Caki2 (cell line): ENCODE results near the gene INHBB. TPM values are rescaled to one million over a fixed set of nuclear protein-coding genes. Genes with fewer than 3 reads are reported as not detected.

ENCODE experiments used
- DNase-seq: peaks from one replicate; pipeline ENCODE4 v3.0.0-alpha.2; 2015; ENCODE audit warnings: low read depth
- in situ Hi-C: cut with HindIII; loops from 2 replicates; pipeline ENCODE4 v1.10.0; 2016; ENCODE audit warnings: low sequenced_read_pairs, low pct_unique_long_range_greater_than_20kb, mixed read lengths
- total RNA-seq: library from RNA; depleted of rRNA; stranded (reverse); fragments of >200 nt; shearing (Covaris generic); gene quantifications from 2 replicates; pipeline ENCODE4 v1.2.3, GENCODE V29; 2014; ENCODE audit warnings: low replicate concordance

INHBB gene
- total RNA-seq, 1 experiment from 2014 or later, result 52.0 TPM

DNA sequence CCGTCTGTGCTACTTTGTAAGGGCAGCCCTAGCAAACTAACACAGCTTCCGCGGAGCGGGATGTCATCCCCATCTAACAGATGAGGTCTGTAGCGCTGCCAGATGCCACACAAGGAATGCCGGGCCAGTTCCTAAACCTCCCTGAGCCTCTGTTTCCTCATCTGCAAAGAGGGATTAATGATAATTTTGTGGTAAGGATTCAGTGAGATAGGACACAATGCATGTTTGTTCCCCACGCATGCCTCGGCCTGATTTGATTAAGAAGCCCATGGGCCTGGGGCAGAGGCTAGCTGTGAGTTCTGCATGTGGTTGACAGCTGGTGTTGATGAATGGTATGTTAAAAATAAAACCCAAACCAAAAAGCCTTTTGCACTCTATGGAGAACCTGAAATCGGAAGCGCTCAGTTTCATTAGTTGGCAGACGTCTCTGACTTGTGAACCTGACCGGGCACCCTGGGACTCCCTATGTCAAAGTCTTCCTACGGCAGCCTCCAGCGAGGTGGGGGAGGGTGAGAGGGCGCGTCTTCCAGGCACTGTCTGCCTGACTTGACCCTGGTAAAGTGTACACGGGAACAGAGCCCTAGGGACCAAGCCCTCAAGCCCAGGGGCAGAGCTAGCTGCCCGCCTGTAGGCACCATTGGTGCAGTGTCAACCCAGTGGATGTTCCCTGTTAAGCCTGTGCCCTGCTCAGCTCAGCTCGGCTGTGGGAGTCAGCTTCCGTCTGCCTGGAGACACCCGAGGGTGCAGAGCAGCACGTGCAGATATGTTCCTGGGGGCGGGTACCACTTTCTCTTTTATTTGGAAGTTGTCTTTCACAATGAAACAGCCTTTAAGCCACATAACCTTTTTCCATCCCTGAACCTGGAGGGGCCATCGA, 14.8 kb upstream of the INHBB start:
- DNase-seq, result no peak
- in situ Hi-C loops, result no loop called here

DNA sequence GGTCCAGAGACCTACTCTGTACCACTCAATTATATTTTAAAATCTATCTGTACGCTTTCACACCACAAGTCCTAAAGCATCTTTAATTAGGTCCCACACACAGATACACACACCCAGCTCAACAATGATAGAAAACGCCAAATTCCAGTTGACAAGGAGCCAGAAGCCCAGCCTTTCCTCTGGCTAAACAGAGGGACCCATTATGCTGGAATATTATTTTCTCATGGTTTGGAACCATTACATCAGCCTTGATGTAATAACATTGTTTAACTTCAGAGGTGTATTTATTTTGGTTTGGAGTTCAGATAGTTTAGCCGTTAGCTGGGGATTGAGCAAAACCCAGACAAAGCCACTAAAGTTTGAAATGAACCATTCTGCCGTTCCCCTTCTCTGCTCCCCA, 14.0 kb upstream of the INHBB start:
- in situ Hi-C loops, result no loop called here
- no peak for DNase-seq

GRCh38 chr2:120332384-120332783, 13.6 kb upstream of the INHBB start:
- DNase-seq, result no peak
- in situ Hi-C loops, result no loop called here

DNA sequence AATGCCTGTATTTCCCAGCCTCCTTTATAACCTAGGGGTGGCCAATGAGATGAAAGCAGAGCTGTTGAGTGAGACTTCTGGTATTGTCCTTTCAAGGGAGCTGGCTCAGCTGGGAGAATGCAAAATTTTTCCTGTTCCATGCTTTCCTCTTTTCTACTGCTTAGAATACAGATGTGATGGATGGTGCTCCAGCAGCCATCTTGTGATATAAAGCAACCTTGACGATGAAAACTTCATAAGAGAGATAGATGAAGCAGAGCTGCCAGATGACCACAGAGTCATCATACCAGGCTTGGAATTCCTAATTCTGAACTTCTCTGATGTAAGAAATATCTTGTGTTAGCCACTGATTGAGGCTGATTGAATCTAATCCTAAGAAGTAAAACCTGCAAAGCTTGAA, 11.9 kb upstream of the INHBB start:
- in situ Hi-C loops, result no loop called here
- no peak for DNase-seq

- in situ Hi-C loops, result no loop called here
- DNase-seq, result no peak
These were observed 9.2 kb upstream of the INHBB start for GRCh38 chr2:120336749-120337148.

DNA sequence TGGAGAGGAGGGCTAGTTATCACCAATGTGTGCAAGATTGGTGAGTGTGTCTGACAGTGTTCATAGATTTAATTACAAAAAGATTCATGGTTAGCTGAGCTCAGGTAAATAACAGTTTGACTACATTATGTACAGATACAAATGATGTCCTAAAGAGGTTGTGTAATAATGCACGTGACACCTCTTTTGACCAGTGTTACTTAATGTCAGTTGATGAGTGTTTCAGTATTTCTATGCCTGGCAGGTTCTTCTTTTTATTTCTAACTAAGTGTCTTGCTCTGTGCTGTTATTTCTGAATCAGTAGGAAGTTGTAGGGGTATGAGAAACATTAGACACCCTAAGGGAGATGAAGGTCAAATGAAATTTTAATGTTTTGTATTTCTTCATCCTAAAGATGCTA, 7.9 kb upstream of the INHBB start:
- DNase-seq, result no peak
- in situ Hi-C loops, result no loop called here

- no peak for DNase-seq
- in situ Hi-C loops, result no loop called here
These were observed 4.0 kb upstream of the INHBB start for GRCh38 chr2:120341977-120342376.

DNA sequence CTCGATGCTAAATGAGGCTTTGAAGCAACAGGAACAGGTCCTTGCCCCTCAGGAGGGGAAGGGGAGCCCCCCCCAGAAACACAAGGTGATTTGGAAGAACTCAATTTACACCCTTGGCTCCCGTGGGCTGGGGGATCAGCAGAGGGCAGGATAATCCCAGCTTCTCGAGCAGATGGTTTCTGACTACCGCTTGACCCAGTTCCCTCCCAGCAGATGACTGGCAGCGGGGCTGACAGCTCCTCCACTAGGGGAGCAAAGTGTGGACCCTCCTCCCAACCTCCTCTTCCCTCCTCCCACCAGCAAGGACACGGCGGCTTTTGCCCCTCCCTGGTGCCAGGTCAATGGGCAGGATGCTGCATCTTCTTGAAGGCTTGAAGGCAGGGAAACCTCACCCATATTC, 3.5 kb upstream of the INHBB start:
- DNase-seq, result no peak
- in situ Hi-C loops, result no loop called here

DNA sequence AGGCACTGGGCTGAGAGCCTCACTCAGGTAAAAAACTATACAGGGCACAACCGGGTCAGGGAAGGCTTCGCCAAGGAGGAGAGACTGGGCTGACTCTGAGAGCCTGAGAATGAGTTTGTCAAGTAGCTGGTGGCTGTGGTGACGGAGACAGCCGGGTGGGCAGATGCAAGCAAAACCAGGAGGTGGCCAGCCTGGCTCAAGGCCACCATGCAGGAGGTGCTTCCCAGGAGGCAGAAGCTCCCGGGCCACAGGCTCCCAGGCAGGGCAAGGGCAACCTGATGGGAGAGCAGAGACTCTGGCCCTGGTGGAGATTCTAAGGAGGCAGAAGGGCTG, 2.9 kb upstream of the INHBB start:
- DNase-seq, result no peak
- in situ Hi-C loops, result no loop called here

GRCh38 chr2:120343433-120344105, 2.4 kb upstream of the INHBB start:
- in situ Hi-C loops, result no loop called here
- DNase-seq, result peak; percentile 85

DNA sequence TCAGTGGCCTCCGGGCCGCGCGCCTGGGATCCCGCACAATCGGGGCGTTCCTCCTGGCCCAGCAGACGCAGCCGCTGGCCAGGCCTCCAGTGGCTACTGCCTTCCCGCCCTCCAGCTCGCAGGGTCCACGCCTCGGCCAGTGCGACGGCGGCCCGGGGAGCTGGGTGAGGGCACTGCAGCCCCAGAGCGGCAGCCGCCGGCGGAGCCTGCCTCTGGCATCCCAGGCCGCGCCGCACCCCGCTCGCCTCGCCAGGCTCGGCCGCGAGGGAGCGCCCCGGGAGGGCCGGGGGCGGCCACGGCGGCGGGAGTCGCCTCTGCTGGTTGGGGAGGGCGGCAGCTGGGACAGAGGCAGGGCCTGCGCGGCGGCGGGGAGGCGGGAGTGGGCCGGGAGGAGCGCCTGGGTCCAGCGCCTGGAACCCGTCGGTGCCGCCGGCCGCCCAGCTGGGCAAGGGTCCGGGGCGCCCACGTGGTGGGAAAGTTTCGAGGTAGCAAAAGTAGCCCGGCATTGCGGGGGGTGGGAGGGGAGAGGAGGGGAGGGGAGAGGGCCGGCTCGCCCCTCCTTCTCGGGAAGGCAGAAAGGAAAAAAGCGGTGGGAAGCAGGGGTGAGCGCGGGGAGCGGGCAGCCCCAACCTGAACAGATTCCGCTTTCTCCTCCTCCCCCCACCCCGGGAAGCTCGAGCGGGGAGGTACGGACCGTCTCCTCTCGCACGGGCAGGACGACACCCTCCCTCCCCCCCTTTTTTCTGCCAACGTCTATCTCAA, 1.5 kb upstream of the INHBB start:
- in situ Hi-C loops, result no loop called here
- peak; percentile 69 for DNase-seq

GRCh38 chr2:120344976-120345581, 857 bp upstream of the INHBB start:
- in situ Hi-C loops, result no loop called here
- DNase-seq, result peak; percentile 61

GRCh38 chr2:120345608-120346007, 328 bp upstream of the INHBB start:
- in situ Hi-C loops, result no loop called here
- no peak for DNase-seq

DNA sequence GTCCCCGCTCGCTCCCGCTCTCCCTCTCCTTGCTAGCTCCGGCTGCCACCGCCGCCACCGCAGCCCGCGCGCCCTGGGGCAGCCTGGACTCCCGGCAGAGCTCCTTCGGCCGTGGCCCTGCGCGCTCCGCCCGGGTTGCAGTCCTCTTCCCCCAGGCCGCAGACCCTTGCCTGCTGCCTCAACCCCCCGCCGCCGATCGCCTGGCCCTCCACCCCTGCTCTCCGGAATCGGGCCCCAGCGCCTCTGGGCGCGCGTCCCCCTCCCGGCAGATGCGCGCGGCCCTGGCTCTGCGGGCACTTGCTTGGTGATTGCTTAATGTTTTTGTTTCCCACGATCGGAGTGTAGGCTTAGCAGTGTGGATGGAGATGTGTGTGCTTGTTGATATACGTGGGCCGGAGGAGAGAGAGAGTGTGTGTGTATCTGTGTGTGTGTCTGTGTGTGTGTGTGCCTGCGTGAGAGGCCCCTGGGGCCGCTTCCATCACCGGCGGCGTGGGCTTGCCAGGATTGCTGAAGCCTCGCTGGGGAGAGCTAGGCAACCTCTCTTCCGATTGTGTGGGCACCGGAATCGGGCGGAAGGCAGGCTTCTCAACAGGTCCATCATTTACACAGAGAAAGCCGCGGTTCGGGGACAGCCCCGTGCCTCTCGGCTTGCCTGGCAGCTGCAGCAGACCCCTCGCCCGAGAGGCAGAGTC, 877 bp downstream of the INHBB start:
- in situ Hi-C loops, result no loop called here
- peak; percentile 18 for DNase-seq

DNA sequence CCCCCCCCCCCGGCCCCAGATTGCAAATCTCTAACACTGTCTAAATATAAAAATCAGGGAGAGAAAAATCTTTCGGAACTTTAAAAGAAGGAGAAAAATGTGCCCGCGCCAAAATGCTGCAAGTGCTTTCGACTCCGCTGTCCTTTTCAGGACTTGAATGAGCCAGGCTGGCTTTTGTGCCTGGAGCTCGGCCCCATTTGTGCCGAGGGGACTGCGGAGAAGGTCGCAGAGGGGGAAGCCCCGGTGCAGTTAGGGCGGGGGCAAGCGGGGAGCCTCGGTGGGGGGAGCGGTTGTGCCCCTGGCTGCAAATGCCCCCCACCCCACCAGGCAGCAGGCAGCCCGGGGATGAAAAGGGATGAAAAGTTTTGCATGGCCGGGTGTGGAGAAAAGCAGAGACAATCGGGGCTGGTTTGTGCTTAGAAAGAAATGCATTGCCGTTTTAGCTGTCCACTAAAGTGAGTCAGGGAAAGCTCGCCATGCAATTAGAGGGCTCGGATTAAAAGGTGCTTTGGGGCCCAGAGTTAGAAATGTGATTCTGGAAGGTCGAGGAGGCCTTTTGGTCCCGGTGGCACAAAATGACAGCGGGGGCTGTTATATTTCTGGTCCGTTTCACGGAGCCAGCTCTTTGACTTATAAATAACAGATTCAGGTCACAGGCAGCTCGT, 1.6 kb downstream of the INHBB start:
- no peak for DNase-seq
- in situ Hi-C loops, result no loop called here

GRCh38 chr2:120348134-120348736, 2.3 kb downstream of the INHBB start:
- in situ Hi-C loops, result no loop called here
- DNase-seq, result no peak

- DNase-seq, result no peak
- in situ Hi-C loops, result no loop called here
These were observed 3.0 kb downstream of the INHBB start for GRCh38 chr2:120348737-120349439.
